KG1 (cell line): ENCODE measurements around the gene ARHGAP21.
"Not testable (repeated sequence)": the region's sequence is repeated elsewhere in the genome, so short reads cannot be mapped to it uniquely, and the experiment has no call there.

ENCODE experiments used
- DNase-seq: peaks from one replicate; lab custom pipeline; 2025; lab: John Stamatoyannopoulos, UW

The ARHGAP21 gene

GRCh38 chr10:24625778-24626177 lies 97.9 kb downstream of the ARHGAP21 start:
- DNase-seq, result no peak

DNA sequence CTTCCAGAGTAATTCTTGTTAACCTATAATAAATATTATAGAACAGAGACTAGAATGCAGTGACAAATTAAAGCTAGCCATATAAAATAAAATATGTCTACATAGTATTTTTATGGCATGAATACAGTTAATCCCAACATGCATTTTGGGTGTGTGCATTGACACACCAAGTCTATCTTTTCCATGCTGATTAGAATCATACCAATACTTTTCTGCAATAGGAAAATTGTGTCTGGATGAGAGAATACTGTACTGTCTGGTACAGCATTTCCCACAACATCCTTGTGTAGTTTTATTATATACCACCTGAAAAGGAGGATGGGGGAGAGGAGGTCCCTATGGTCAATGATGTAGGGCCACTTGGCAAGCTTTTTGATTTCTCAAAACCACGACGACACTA lies 100.3 kb downstream of the ARHGAP21 start:
- no peak for DNase-seq

DNA sequence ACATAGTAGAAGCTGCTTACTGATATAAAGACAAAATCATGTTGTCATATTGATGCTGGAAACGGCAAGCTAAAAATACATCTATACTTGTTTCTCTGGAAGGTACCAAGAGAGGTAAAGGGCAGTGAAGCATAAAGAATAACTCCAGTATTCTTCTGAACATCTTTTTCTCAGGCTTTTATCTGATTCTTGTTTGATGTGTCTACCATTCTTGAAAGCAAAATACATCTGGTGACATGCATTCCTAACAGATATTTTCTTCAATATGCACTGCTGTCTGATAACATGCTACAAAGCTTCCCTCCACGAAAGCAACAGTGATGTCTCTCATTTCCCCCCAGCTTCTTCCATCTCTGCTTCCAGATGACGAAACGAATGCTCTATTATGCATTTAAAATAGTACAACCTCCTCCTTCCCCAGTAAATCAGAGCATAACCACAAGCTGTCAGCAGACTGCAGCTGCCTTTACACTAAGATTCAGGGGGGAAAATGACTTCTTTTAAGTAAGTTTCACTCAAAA lies 100.8 kb downstream of the ARHGAP21 start:
- no peak for DNase-seq

DNA sequence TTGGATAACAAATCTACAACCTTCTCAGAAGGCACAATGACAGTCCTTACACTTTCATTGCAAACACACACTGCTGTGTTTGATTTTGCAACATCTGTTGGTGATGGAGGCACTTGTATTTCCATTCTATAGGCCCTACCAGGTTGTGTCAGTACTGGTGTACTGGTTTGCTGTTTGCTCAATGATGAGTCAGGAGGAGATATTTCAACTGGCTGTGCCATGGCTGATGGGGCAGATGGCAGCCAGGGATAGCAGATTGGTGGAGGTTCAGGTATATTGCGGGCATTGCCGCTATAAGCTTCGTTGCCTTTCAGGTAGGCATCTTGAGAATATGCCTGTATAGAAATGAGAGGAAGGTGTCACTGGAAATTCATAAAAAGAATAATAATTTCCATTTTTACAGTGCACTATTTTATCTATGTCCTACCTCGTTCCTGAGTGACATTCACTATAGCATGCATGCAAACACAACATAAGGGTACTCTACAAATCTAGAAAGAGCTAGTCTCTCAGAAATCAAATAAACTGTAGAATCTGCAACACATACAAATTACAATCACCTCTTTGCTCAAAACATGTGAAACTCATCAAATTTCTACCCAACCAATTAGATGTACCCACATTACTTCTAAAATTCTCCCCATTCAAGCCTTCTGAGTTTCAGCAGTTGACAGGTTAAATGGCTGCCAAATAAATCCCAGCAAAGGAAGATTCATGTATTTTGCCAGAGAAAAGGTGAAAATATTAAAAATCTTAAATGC lies 102.5 kb downstream of the ARHGAP21 start:
- not testable (repeated sequence) for DNase-seq

- DNase-seq, result not testable (repeated sequence)
These were observed 103.7 kb downstream of the ARHGAP21 start for GRCh38 chr10:24619994-24620310.

DNA sequence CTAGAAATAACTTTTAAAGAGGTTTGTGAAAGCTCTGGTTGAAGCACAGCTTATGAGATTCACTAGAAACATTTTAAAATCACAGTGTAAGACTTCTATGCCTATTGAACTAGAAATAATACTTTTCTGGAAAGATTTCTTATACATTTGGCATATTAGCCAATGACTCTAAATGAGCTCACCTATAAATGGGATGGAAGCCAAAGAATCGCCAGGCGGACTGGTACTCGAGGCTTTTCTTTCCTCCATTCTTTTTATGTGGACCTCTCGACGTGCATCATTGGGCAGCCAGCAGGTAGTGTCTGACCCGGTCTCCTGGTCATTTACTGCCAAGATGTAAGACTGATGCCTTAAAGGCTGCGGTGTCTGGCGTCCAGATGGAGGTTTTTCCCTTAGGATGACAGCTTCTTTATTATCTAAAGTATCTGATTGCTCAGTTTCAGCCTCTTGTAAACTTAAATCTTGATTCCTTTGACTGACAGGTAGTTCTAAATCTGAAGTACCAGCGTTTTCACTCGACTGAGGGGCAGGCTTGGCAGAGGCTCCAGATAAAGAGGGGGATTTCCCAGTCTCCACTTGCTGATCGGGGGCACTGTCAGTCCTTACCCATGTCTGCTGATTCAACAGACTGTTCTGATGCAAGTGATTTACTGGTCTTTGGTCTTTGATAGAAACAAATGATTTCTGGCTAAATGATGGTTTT lies 104.2 kb downstream of the ARHGAP21 start:
- DNase-seq, result not testable (repeated sequence)

- DNase-seq, result no peak
These were observed 105.3 kb downstream of the ARHGAP21 start for GRCh38 chr10:24618401-24618800.

DNA sequence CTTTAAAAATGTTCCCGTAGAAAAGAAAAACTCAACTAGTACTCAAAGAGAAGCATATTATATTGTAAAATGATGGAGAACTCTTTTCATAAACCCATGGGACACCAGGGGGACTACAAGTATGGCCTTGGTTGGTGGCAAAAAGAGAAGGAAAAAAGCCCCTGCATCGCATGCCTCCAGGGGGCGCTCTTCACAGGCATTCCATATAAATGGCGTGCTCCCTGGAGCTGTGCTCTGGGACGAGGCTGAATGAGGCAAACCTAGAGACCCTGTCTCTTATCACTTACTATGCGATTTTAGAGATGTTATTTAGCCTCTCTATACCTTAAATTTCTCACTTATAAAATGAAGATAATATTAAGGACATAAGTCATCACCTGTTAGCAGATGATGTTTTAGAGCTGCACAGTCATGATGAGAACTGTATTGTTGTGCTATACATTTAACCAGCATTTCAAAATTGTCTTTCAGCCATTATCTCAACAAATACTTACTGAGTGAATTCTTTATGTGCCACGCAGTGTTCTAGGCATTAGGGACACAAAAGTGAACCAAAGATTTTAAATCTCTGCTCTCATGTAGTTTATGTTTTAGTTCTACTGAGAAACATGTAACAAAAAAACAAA lies 105.8 kb downstream of the ARHGAP21 start:
- DNase-seq, result peak; percentile 22

DNA sequence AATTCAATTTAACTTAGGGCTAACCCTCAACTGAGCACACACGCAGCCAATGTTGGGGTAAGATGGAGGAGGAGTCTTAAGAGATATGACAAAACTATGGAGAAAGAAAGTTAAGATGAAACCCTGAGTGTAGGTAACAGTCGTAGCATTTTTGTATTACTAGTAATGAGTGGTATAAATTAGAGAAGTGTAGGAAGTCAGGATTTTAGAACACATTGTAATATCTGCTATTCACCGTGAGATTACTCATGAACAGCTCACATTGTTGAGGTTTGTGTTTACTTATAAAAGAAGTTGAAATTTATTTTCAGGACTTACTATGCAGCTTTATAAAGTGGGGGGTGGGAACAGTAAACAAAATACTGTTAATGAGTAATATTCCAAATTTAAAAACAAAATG lies 107.2 kb downstream of the ARHGAP21 start:
- no peak for DNase-seq

DNA sequence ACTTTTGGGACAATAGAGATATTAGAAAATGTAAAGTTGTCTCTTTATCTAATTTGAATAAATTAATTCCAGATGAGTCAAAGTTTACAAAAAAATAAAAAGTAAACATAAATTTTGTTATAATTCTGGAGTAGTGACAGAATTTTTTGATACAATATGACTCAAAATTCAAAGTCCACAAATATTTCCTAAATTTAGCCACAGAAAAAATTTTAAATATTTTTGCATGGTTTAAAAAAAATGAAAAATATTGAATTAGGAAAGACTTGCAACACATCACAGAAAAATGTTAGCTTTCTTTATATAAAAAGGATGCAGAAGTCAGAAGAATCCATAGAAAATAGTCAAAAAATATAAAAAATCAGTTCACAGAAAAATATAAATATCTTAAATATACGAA lies 117.7 kb downstream of the ARHGAP21 start:
- no peak for DNase-seq

DNA sequence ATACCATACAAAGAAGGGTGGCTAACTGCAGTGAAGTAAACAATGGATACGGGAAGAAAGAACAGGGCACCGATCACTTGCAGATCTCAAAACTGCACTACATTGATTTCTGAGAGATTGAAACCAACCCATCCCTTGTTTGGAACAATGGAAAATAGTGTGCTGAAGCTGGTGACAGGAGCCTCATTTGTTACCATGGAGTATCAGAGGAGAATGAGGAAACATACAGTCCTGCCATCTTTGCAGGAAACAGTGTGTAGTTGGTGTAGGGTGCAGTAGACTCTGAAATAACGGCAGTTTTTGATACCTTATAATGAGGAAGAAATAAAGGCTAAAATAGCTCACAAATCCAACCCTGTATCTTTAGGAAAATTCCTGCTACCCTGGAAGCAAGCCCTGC lies 118.5 kb downstream of the ARHGAP21 start:
- no peak for DNase-seq

DNA sequence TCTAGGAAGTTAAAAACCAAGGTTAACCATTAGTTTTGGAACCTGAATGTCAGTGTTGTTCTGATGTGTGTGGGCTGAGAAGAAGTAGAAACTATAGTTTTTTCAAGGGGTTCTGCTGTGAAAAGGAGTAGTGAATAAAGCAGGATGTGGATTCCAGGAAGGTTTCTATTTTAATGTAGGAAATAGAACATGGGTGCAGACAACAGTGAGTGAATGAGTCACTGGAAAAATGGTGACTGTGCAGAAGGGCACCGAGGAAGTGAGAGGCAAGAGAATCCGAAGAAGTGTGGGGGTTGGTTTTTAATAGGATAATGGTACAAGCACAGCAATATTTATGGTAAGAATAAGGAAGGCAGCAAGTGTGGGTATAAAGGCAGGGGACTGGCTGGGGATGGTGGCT lies 120.4 kb downstream of the ARHGAP21 start:
- no peak for DNase-seq

- DNase-seq, result no peak
These were observed 125.7 kb downstream of the ARHGAP21 start for GRCh38 chr10:24597961-24598360.

DNA sequence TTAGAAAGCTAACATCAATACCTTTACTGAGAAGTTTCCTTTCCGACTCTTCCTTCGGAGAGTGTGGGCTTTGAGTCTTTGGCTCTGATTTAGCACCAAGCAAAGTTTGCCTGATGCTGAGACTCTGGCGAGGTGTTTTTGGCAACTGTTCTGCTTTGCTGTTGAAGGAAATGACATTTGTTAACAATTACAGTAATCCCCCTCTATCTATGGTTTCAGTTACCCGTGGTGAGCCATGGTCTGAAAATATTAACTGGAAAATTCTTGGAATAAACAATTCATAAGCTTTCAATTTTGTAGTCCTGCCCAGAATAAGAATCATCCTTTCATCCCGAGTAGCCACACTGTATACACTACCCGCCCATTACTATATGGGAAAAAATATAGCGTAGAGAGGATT lies 126.3 kb downstream of the ARHGAP21 start:
- DNase-seq, result no peak

DNA sequence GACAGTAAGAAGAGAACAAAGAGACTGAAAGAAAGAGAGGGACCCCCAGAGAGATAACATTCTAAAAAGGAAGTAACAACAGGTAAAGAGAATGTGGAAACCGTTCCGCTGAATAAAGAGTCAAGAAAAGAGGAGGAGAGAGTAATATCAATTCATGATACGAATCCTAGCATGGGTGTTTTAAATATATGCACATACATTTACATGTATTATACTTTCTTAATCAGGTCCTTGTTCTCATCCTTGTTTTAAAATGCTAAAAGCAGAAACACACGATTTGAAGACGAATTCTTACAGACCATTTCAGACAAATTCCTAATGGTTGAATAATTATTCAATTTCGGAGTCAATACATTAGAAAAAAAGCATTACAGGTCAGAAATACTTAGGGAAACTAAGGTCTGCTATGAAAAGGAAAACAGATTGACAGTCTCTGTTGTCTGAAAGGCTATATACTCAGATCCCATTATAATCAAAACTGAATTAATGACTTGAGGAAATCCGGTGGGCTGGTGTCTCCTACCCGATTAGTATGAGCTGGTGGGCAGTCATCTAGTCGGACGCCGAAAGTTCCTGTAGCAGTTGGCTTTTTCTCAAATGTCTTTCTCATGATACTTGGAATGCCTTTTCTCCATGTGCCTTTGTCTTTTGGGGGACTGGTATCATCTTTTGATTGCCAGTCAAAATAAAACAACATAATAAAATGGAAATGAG lies 127.3 kb downstream of the ARHGAP21 start:
- DNase-seq, result no peak

GRCh38 chr10:24590697-24591457 lies 132.8 kb downstream of the ARHGAP21 start:
- no peak for DNase-seq

DNA sequence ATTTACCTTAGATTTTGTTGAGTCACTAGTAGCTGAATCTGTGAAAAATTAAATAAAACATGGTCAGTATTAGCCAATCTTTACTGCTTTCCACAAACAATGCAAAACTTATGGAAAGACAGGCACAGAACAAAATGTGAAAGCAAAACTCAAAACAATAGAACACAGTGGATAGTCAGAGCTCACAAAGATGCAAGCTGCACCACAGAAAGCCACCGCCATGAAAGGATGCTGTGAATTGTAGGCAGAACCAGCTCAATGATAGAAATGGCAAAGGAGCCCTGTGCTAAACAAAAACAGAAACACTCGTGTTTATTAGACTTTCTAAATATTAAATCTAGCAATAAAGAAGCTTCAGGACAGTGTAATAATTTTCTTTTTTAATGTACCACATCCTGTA lies 134.4 kb downstream of the ARHGAP21 start:
- DNase-seq, result no peak

- no peak for DNase-seq
These were observed 143.8 kb downstream of the ARHGAP21 start for GRCh38 chr10:24579906-24580305.

DNA sequence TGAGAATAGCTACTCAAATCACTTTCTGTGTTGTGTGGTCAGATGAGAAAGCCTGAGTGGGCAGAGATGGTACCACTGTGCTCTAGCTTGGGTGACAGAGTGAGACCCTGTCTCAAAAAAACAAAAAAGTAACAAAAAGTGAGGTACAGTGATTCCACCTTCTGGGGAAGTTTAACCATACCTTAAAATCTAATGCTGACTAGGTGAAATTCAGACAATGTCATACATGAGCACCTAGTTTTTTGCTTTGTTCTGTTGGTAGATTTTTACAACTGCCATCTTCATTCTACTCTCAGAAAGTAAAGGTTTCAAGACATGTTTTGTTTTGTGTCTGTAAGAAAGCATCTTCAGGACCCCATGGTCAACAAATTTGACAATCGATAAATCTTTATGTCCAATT lies 144.2 kb downstream of the ARHGAP21 start:
- DNase-seq, result no peak

DNA sequence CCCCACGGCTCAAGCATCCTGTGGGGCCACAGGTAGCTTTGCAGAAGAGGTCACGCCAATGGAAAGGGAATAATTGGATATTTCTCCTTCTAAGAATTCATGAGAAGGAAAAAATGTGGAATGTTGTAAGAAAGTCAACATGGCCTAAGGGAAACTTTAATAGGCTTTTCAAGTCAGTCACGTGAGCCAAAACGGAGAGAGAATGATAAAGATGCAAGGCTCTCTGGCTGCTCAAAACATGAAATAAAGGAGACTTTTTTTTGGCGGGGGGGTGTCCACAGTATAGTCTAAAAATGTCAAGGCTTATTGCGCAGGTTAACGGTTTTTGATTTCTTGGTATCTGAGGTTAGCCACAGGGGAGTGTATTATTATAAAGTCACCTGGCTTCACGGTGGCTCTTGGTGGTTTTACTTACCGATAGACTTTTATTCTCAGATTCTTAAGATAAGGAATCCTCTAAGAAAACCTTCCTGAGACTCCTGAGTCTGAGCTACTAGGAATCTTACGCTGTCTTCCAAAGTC lies 148.1 kb downstream of the ARHGAP21 start:
- no peak for DNase-seq

- no peak for DNase-seq
These were observed 149.0 kb downstream of the ARHGAP21 start for GRCh38 chr10:24574578-24575155.
